GM12892 (cell line): ENCODE results near the gene CHRND.

Source experiments
- POLR2A ChIP-seq: IDR thresholded peaks from 2 replicates; pipeline ENCODE4 v1.6.1; 2011; ENCODE audit warnings: low read depth, low read length, control low read depth
- POLR2AphosphoS5 ChIP-seq: IDR thresholded peaks from 2 replicates; pipeline ENCODE4 v1.6.1; 2011; ENCODE audit warnings: low read depth, low read length, control low read depth
- TAF1 ChIP-seq: IDR thresholded peaks from 2 replicates; pipeline ENCODE4 v1.6.1; 2011; ENCODE audit warnings: low read depth, mild to moderate bottlenecking, control low read depth, low read length, borderline replicate concordance

DNA sequence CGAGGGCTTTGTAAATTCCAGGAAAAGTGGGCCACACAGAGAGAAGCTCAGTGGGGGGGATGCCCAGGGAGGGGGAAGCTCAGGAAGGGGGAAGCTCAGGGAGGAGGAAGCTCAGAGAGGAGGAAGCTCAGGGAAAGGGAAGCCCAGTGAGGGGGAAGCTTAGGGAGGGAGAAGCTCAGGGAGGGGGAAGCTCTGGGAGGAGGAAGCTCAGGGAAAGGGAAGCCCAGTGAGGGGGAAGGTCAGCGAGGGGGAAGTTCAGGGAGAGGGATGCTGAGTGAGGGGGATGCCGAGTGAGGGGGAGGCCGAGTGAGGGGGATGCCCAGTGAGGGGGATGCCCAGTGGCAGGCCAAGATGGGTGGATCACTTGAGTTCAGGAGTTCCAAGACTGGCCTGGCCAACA lies 12.7 kb downstream of the CHRND start:
- TF ChIP-seq TAF1, result no peak
- TF ChIP-seq POLR2A, result no peak
- TF ChIP-seq POLR2AphosphoS5, result no peak
